ENCODE results near the gene TIMP3.

GRCh38 chr22:32830473-32830872, 29.0 kb downstream of the TIMP3 start:
- TF ChIP-seq SUZ12 (IDR thresholded peaks at IDR 0.05; ENCODE audit: extremely low read depth, insufficient read depth, insufficient read length) (no peak), YY1 (IDR thresholded peaks at IDR 0.05; ENCODE audit: insufficient read depth, insufficient read length) (no peak), ZNF274 (IDR thresholded peaks at IDR 0.05; ENCODE audit: low read depth, low read length) (no peak)
